ENCODE data around the gene CA11.

DNA sequence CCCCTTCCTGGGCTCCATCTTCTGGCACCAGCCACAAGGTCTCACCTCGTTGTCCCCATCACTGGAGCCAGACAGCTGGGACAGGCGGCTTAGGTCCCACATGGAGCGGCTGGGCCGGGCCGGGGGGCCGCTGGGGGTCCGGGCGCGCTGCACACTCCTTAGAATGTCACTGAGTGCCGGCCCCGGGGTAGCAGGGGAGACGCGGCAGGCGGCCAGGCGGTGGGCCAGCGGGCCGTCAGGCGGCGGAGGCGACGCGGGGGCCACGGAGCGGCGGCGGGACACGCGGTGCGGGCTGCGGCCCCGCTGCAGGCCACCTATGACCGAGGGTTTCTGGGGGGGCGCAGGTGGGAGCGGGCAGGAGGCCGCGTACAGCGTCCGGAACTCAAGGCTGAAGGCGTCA, 42.5 kb downstream of the CA11 start:
- TF ChIP-seq, protein P1, sequence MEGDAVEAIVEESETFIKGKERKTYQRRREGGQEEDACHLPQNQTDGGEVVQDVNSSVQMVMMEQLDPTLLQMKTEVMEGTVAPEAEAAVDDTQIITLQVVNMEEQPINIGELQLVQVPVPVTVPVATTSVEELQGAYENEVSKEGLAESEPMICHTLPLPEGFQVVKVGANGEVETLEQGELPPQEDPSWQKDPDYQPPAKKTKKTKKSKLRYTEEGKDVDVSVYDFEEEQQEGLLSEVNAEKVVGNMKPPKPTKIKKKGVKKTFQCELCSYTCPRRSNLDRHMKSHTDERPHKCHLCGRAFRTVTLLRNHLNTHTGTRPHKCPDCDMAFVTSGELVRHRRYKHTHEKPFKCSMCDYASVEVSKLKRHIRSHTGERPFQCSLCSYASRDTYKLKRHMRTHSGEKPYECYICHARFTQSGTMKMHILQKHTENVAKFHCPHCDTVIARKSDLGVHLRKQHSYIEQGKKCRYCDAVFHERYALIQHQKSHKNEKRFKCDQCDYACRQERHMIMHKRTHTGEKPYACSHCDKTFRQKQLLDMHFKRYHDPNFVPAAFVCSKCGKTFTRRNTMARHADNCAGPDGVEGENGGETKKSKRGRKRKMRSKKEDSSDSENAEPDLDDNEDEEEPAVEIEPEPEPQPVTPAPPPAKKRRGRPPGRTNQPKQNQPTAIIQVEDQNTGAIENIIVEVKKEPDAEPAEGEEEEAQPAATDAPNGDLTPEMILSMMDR (IDR thresholded peaks at IDR 0.05), result no peak
- TF ChIP-seq POLR2AphosphoS5 (IDR thresholded peaks at IDR 0.05) (no peak), POLR2A (IDR thresholded peaks at IDR 0.05) (no peak)
